Measurements from ENCODE around the gene ESR1.

ESR1 gene

DNA sequence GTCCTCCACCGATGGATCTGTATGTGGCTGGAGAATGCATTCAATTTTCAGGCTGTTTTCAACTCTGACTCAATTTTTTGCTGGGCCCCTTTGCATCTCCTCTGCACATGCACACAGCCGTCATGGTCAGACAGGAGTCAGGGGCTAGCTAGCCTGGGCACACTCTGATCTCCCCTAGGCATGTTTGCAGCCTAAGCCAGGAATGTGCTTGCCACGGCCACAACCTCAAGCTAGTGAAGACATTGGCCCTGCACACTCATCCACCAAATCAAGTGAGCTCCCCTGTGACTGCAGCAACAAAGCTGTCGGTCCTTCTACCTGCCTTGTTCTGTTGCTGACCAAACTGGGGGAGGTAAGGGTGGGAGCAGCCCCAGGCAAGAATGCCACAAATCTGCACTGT, 300.5 kb downstream of the ESR1 start:
- H2AK5ac ChIP-seq (ENCODE audit: low read depth, low read length) = no peak overlapping the region
- H3K36me3 ChIP-seq (replicated peaks in 1 of 2; ENCODE audit: control insufficient read depth in 2 of 2, insufficient read depth in 2 of 2, low read length in 2 of 2) = no peaks in the 10 kb centered on the region
- no peak for DNase-seq (ENCODE audit: low spot score)
- peak overlapping the region; percentile 57 for H3K9ac ChIP-seq (ENCODE audit: low read depth, low read length, poor library complexity)
- H3K14ac ChIP-seq (ENCODE audit: low read length) = no peak overlapping the region
- H3K4me2 ChIP-seq (ENCODE audit: insufficient read depth, low read length, poor library complexity, severe bottlenecking) = no peak overlapping the region
- H3K79me1 ChIP-seq (ENCODE audit: low read depth, low read length) = no peaks in the 10 kb centered on the region
- H3K18ac ChIP-seq (ENCODE audit: low read length) = peak overlapping the region; percentile 20
- H3K27me3 ChIP-seq (ENCODE audit: control insufficient read depth in 3 of 3, insufficient read depth in 3 of 3, low read depth in 1 of 3, low read length in 3 of 3) = no peaks in the 10 kb centered on the region
- no peak overlapping the region for H2BK12ac ChIP-seq (ENCODE audit: low read length)
- no peak overlapping the region for H4K8ac ChIP-seq (ENCODE audit: low read depth, low read length)
- H2BK15ac ChIP-seq (ENCODE audit: low read length) = no peak overlapping the region
- WGBS, 2 donors (ENCODE audit: extremely low coverage in 2 of 2, insufficient read length in 2 of 2, insufficient replicate concordance in 1 of 2) = no CpG with 5 or more reads among the region's 4 CpGs
- peaks cover 8 to 10% of the 10 kb centered on the region in 2 donors for H3K4me1 ChIP-seq (ENCODE audit: control insufficient read depth in 2 of 2, insufficient read depth in 1 of 2, low read depth in 1 of 2, low read length in 2 of 2)
- no peak overlapping the region for H2AFZ ChIP-seq (ENCODE audit: low read length)
- no peak overlapping the region for H3K27ac ChIP-seq (replicated peaks; ENCODE audit: low read length)
- H3K4ac ChIP-seq (ENCODE audit: low read length) = no peak overlapping the region
- H2BK5ac ChIP-seq (ENCODE audit: low read length) = no peak overlapping the region
- H2BK120ac ChIP-seq (ENCODE audit: low read depth, low read length) = no peak overlapping the region
- peak overlapping the region in 1 of 2 donors; percentile 66 for H3K4me3 ChIP-seq (ENCODE audit: low read length in 2 of 2)
- peak overlapping the region; percentile 22 for H3K23ac ChIP-seq (ENCODE audit: low read depth, low read length, poor library complexity)
- no peak overlapping the region for H4K91ac ChIP-seq (ENCODE audit: low read depth, low read length, poor library complexity)
- H3K9me3 ChIP-seq (replicated peaks in 1 of 2; ENCODE audit: control insufficient read depth in 2 of 2, insufficient read depth in 1 of 2, low read depth in 1 of 2, low read length in 2 of 2) = no peaks in the 10 kb centered on the region

DNA sequence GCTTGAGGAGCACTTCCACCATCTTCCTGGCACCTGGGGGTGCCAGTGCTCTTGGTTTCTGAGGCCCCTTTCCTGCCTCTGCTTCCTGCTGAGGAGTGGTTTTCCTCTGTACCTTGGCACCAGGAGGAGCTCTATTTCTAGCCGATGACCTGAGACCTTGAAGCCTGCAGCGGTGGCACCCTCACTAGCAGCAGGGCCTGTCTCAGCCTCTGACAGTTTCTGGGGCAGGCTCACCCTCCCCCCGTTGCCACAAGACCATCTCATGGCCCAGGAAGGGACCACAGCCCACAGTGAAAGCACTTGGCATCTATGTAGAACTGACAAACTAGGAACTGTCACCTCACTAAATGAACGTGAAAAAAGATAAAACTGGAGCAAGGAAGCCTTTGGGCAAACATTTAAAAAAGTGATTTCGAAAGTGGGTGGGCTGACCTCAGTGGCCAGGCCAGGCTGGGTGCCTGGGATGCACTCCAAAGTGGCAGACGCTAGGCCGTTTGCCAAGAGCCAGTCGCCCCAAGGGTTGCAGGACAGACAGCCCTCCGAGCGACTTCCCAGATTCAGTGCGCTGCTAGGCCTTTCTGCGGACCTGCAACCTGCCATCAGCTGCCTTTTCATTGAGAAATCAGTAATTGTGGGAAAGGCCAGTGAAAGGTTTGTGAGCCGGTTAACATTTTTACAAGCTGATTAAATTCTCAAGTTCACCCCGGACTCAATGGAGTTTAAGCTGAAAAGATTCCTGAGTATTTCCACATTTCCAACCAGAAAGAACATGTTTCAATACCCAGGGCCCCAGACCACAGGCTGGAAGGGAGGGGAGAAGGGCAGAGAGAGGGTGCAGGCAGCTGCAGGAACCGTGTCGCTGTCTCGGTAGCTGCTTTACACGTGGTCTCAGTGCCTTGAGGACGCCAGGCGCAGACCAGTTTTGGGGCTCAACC, 303.7 kb downstream of the ESR1 start:
- no peak overlapping the region for H4K91ac ChIP-seq (ENCODE audit: low read depth, low read length, poor library complexity)
- no peak overlapping the region for H3K4me2 ChIP-seq (ENCODE audit: insufficient read depth, low read length, poor library complexity, severe bottlenecking)
- H3K4me1 ChIP-seq (ENCODE audit: control insufficient read depth in 2 of 2, insufficient read depth in 1 of 2, low read depth in 1 of 2, low read length in 2 of 2) = peaks cover 0 to 4% of the 10 kb centered on the region in 2 donors
- H2AFZ ChIP-seq (ENCODE audit: low read length) = peak overlapping the region; percentile 61
- no peak overlapping the region for H2BK15ac ChIP-seq (ENCODE audit: low read length)
- no peak overlapping the region for H2AK5ac ChIP-seq (ENCODE audit: low read depth, low read length)
- H2BK12ac ChIP-seq (ENCODE audit: low read length) = no peak overlapping the region
- H3K79me1 ChIP-seq (ENCODE audit: low read depth, low read length) = no peaks in the 10 kb centered on the region
- H3K9me3 ChIP-seq (replicated peaks in 1 of 2; ENCODE audit: control insufficient read depth in 2 of 2, insufficient read depth in 1 of 2, low read depth in 1 of 2, low read length in 2 of 2) = no peaks in the 10 kb centered on the region
- no peak overlapping the region for H2BK5ac ChIP-seq (ENCODE audit: low read length)
- H3K23ac ChIP-seq (ENCODE audit: low read depth, low read length, poor library complexity) = no peak overlapping the region
- H3K14ac ChIP-seq (ENCODE audit: low read length) = no peak overlapping the region
- H2BK120ac ChIP-seq (ENCODE audit: low read depth, low read length) = no peak overlapping the region
- no peak overlapping the region for H3K4me3 ChIP-seq (ENCODE audit: low read length in 2 of 2)
- no peaks in the 10 kb centered on the region for H3K27me3 ChIP-seq (ENCODE audit: control insufficient read depth in 3 of 3, insufficient read depth in 3 of 3, low read depth in 1 of 3, low read length in 3 of 3)
- DNase-seq (ENCODE audit: low spot score) = no peak
- peak overlapping the region; percentile 89 for H3K18ac ChIP-seq (ENCODE audit: low read length)
- no peaks in the 10 kb centered on the region for H3K36me3 ChIP-seq (replicated peaks in 1 of 2; ENCODE audit: control insufficient read depth in 2 of 2, insufficient read depth in 2 of 2, low read length in 2 of 2)
- no peak overlapping the region for H4K8ac ChIP-seq (ENCODE audit: low read depth, low read length)
- no peak overlapping the region for H3K9ac ChIP-seq (ENCODE audit: low read depth, low read length, poor library complexity)
- WGBS, 2 donors (ENCODE audit: extremely low coverage in 2 of 2, insufficient read length in 2 of 2, insufficient replicate concordance in 1 of 2) = no CpG with 5 or more reads among the region's 20 CpGs
- no peak overlapping the region for H3K4ac ChIP-seq (ENCODE audit: low read length)
- H3K27ac ChIP-seq (replicated peaks; ENCODE audit: low read length) = no peak overlapping the region

DNA sequence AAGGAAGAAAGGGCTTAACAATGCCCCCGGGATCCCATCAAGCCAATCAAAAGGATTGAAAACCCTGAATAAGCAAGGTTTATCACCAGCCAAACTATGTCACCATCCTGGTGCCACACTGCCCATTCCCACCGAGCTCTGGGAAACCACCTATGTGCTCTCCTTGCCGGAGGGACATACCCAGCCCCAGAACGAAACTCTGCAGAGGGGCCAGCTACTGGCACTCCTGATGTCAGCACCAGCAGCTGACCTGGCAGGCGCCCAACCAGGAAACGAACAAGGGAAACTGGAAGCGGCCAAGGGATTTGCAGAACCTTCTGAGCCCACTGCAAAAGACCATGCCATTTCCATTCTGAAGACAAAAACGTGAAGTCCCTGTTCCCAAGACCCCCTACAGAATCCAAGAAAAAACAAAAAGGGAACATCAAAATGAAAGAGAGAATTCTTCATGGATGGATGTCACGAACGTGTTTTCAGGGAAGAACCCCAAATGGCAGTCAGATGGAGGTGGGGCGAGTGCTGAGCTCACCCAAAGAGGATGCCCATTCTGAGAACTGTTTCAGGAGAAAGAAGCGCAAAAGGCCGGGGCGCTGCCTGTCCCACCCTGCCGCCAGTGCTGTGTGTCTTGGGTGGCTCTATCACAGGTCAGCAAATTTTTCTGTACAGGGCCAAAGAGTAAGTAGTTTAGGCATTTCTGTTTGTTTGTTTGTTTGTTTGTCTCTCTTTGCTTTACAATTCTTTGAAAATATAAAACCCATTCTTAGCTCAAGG, 305.2 kb downstream of the ESR1 start:
- Histone ChIP-seq H3K79me1 (ENCODE audit: low read depth, low read length) (no peaks in the 10 kb centered on the region), H3K14ac (ENCODE audit: low read length) (no peak overlapping the region), H3K9ac (ENCODE audit: low read depth, low read length, poor library complexity) (no peak overlapping the region), H3K4me2 (ENCODE audit: insufficient read depth, low read length, poor library complexity, severe bottlenecking) (no peak overlapping the region), H4K8ac (ENCODE audit: low read depth, low read length) (no peak overlapping the region), H3K27me3 (ENCODE audit: control insufficient read depth in 3 of 3, insufficient read depth in 3 of 3, low read depth in 1 of 3, low read length in 3 of 3) (no peaks in the 10 kb centered on the region), H2BK120ac (ENCODE audit: low read depth, low read length) (no peak overlapping the region), H3K4me1 (ENCODE audit: control insufficient read depth in 2 of 2, insufficient read depth in 1 of 2, low read depth in 1 of 2, low read length in 2 of 2) (peaks cover 0 to 4% of the 10 kb centered on the region in 2 donors), H3K18ac (ENCODE audit: low read length) (no peak overlapping the region), H2AK5ac (ENCODE audit: low read depth, low read length) (no peak overlapping the region), H3K36me3 (replicated peaks in 1 of 2; ENCODE audit: control insufficient read depth in 2 of 2, insufficient read depth in 2 of 2, low read length in 2 of 2) (no peaks in the 10 kb centered on the region), H3K4me3 (ENCODE audit: low read length in 2 of 2) (no peak overlapping the region), H2AFZ (ENCODE audit: low read length) (peak overlapping the region; percentile 3), H3K23ac (ENCODE audit: low read depth, low read length, poor library complexity) (no peak overlapping the region), H3K9me3 (replicated peaks in 1 of 2; ENCODE audit: control insufficient read depth in 2 of 2, insufficient read depth in 1 of 2, low read depth in 1 of 2, low read length in 2 of 2) (no peaks in the 10 kb centered on the region), H4K91ac (ENCODE audit: low read depth, low read length, poor library complexity) (no peak overlapping the region), H3K27ac (replicated peaks; ENCODE audit: low read length) (no peak overlapping the region), H2BK5ac (ENCODE audit: low read length) (no peak overlapping the region), H2BK15ac (ENCODE audit: low read length) (no peak overlapping the region), H2BK12ac (ENCODE audit: low read length) (no peak overlapping the region), H3K4ac (ENCODE audit: low read length) (no peak overlapping the region)
- WGBS, 2 donors (ENCODE audit: extremely low coverage in 2 of 2, insufficient read length in 2 of 2, insufficient replicate concordance in 1 of 2) = no CpG with 5 or more reads among the region's 15 CpGs
- no peak for DNase-seq (ENCODE audit: low spot score)

All from neuronal stem cell (in vitro differentiated cells).